ENCODE data around the gene WASHC4.

WASHC4 gene

GRCh38 chr12:105164068-105164467, 56.5 kb downstream of the WASHC4 start:
- no peak for TF ChIP-seq EZH2 (IDR thresholded peaks at IDR 0.05; ENCODE audit: borderline replicate concordance, low read length)
- TF ChIP-seq CTCF (IDR thresholded peaks at IDR 0.05; ENCODE audit: low read length): no peak
- Histone ChIP-seq H3K79me2 (ENCODE audit: insufficient read depth, low read length) (no peaks in the 10 kb centered on the region), H3K4me2 (ENCODE audit: low read length) (no peak overlapping the region), H3K4me1 (ENCODE audit: insufficient read depth, low read length, severe bottlenecking) (no peaks in the 10 kb centered on the region), H3K27me3 (ENCODE audit: insufficient read depth, low read length) (no peaks in the 10 kb centered on the region), H3F3A (ENCODE audit: insufficient read depth, low read length) (no peaks in the 10 kb centered on the region), H3K27ac (ENCODE audit: low read depth, low read length, poor library complexity, severe bottlenecking) (no peak overlapping the region), H4K20me1 (ENCODE audit: insufficient read depth, low read length) (no peaks in the 10 kb centered on the region), H3K4me3 (ENCODE audit: low read depth, low read length, poor library complexity, severe bottlenecking) (no peak overlapping the region), H3K9me2 (ENCODE audit: low read depth, low read length) (no peaks in the 10 kb centered on the region), H3K9me3 (ENCODE audit: low read length) (no peaks in the 10 kb centered on the region), H3K36me3 (ENCODE audit: insufficient read depth, low read length) (peaks cover 59% of the 10 kb centered on the region), H2AFZ (ENCODE audit: low read length) (no peak overlapping the region), H3K9ac (ENCODE audit: low read length) (no peak overlapping the region)

DNA sequence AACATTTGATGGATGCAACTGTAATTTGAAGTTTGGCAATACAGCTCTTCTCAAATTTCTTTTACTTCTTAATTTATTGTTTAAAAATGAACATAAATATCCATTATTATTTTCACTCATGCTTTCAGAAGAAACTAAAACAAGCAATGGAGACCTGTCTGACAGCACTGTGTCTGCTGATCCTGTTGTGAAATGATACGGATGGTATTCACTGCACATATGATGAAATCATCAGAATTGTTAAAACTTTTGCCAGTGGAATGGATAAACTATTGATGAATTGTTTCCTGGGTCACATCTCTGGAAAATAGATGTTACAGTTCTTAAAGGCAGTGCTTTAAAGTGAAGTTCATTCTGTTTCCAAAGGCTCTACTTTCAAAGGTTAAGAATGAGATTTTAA, 59.2 kb downstream of the WASHC4 start:
- no peaks in the 10 kb centered on the region for H3K9me2 ChIP-seq (ENCODE audit: low read depth, low read length)
- no peak overlapping the region for H3K4me3 ChIP-seq (ENCODE audit: low read depth, low read length, poor library complexity, severe bottlenecking)
- H4K20me1 ChIP-seq (ENCODE audit: insufficient read depth, low read length): no peaks in the 10 kb centered on the region
- no peaks in the 10 kb centered on the region for H3K4me1 ChIP-seq (ENCODE audit: insufficient read depth, low read length, severe bottlenecking)
- no peak overlapping the region for H3K9ac ChIP-seq (ENCODE audit: low read length)
- H2AFZ ChIP-seq (ENCODE audit: low read length): no peak overlapping the region
- H3F3A ChIP-seq (ENCODE audit: insufficient read depth, low read length): no peaks in the 10 kb centered on the region
- no peaks in the 10 kb centered on the region for H3K9me3 ChIP-seq (ENCODE audit: low read length)
- H3K36me3 ChIP-seq (ENCODE audit: insufficient read depth, low read length): peaks cover 48% of the 10 kb centered on the region
- H3K27ac ChIP-seq (ENCODE audit: low read depth, low read length, poor library complexity, severe bottlenecking): no peak overlapping the region
- no peak for TF ChIP-seq EZH2 (IDR thresholded peaks at IDR 0.05; ENCODE audit: borderline replicate concordance, low read length)
- no peak for TF ChIP-seq CTCF (IDR thresholded peaks at IDR 0.05; ENCODE audit: low read length)
- no peaks in the 10 kb centered on the region for H3K27me3 ChIP-seq (ENCODE audit: insufficient read depth, low read length)
- no peak overlapping the region for H3K4me2 ChIP-seq (ENCODE audit: low read length)
- H3K79me2 ChIP-seq (ENCODE audit: insufficient read depth, low read length): no peaks in the 10 kb centered on the region

DNA sequence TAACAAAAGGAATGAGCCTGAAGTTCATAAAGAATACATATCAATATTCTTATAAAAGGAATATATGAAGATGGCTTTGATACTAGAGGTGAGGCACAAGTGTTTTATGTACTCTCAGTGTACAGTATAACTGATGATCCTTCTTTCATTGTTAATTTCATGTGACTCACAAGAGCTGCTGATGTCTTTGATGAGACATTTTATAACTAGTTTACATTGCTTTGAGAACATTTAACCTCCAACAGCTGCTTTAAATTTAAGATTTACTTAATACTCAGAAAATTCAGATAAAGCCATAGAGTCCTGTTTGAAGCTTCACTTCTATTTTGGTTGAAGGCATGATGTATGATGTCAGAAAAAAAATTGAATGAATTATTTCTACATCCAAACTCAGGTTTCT, 59.8 kb downstream of the WASHC4 start:
- no peak overlapping the region for H3K27ac ChIP-seq (ENCODE audit: low read depth, low read length, poor library complexity, severe bottlenecking)
- no peaks in the 10 kb centered on the region for H3F3A ChIP-seq (ENCODE audit: insufficient read depth, low read length)
- no peaks in the 10 kb centered on the region for H3K4me1 ChIP-seq (ENCODE audit: insufficient read depth, low read length, severe bottlenecking)
- H3K36me3 ChIP-seq (ENCODE audit: insufficient read depth, low read length): peaks cover 42% of the 10 kb centered on the region
- H3K27me3 ChIP-seq (ENCODE audit: insufficient read depth, low read length): no peaks in the 10 kb centered on the region
- H3K4me2 ChIP-seq (ENCODE audit: low read length): no peak overlapping the region
- H3K79me2 ChIP-seq (ENCODE audit: insufficient read depth, low read length): no peaks in the 10 kb centered on the region
- no peak overlapping the region for H3K9ac ChIP-seq (ENCODE audit: low read length)
- no peak overlapping the region for H3K4me3 ChIP-seq (ENCODE audit: low read depth, low read length, poor library complexity, severe bottlenecking)
- no peak overlapping the region for H2AFZ ChIP-seq (ENCODE audit: low read length)
- H4K20me1 ChIP-seq (ENCODE audit: insufficient read depth, low read length): no peaks in the 10 kb centered on the region
- TF ChIP-seq EZH2 (IDR thresholded peaks at IDR 0.05; ENCODE audit: borderline replicate concordance, low read length) (no peak), CTCF (IDR thresholded peaks at IDR 0.05; ENCODE audit: low read length) (no peak)
- no peaks in the 10 kb centered on the region for H3K9me2 ChIP-seq (ENCODE audit: low read depth, low read length)
- no peaks in the 10 kb centered on the region for H3K9me3 ChIP-seq (ENCODE audit: low read length)
